C4-2B (cell line): ENCODE data around the gene GLCE.

Experiments used
- CTCF ChIP-seq: fragments of 450-650 bp; conservative IDR thresholded peaks from 2 replicates; pipeline ENCODE4 v1.5.1; 2017; ENCODE audit warnings: mild to moderate bottlenecking
- ZFX ChIP-seq: fragments of 450-650 bp; IDR thresholded peaks from 2 replicates; pipeline ENCODE4 v1.6.1; 2017

- TF ChIP-seq CTCF (no peak), ZFX (no peak)
Observed at GRCh38 chr15:69134791-69135190, 25.6 kb upstream of the GLCE start.
